Keratinocyte (primary cell): ENCODE measurements around the gene GPR152. TPM values are rescaled to one million over a fixed set of nuclear protein-coding genes. Genes with fewer than 3 reads are reported as not detected.

Experiments
- DNase-seq: peaks from one replicate; pipeline ENCODE4 v3.0.0-alpha.2; 2011; ENCODE audit warnings: low read depth, missing footprints, low spot score
- FAIRE-seq: peaks from 2 replicates; lab custom pipeline; 2011; peaks lifted over from hg19 to GRCh38; lab: Jason Lieb, UNC
- H2AFZ ChIP-seq: 2 replicates; pipeline ENCODE4 v1.6.0; 2012; ENCODE audit warnings: low read length, control low read depth, inconsistent platforms; ENCODE audit not compliant: control insufficient read depth
- H3K27ac ChIP-seq: 2 replicates; pipeline ENCODE4 v1.5.1; 2011; ENCODE audit warnings: low read length; ENCODE audit not compliant: control insufficient read depth, insufficient read depth
- H3K27me3 ChIP-seq: 3 replicates; pipeline ENCODE4 v1.6.0; 2011; ENCODE audit warnings: low read length; ENCODE audit not compliant: control insufficient read depth, insufficient read depth; ENCODE audit errors: extremely low read depth
- H3K36me3 ChIP-seq, 2 experiments: 2 replicates in 1 of 2; 3 replicates in 1 of 2; pipeline ENCODE4 v1.5.1; 2011; ENCODE audit warnings: low read length in 2 of 2, mild to moderate bottlenecking in 1 of 2; ENCODE audit not compliant: control insufficient read depth in 2 of 2, insufficient read depth in 2 of 2; ENCODE audit errors: extremely low read depth in 1 of 2
- H3K4me1 ChIP-seq: 3 replicates; pipeline ENCODE4 v1.5.1; 2011; ENCODE audit warnings: low read length; ENCODE audit not compliant: control insufficient read depth, insufficient read depth; ENCODE audit errors: extremely low read depth
- H3K4me2 ChIP-seq: 3 replicates; pipeline ENCODE4 v1.6.0; 2011; ENCODE audit warnings: low read depth, low read length; ENCODE audit not compliant: control insufficient read depth, insufficient read depth; ENCODE audit errors: extremely low read depth
- H3K4me3 ChIP-seq, 3 experiments: fragments of 200-600 bp in 1 of 3; sonication (generic) in 1 of 3; 2 replicates in 2 of 3; 3 replicates in 1 of 3; pipeline ENCODE4 v1.5.1; 2011 to 2016; ENCODE audit warnings: low read length in 3 of 3, mild to moderate bottlenecking in 3 of 3, control low read depth in 2 of 3, inconsistent platforms in 1 of 3, low read depth in 1 of 3, mixed read lengths in 1 of 3, mixed run types in 1 of 3, moderate library complexity in 1 of 3; ENCODE audit not compliant: control insufficient read depth in 2 of 3, insufficient read depth in 2 of 3; ENCODE audit errors: extremely low read depth in 1 of 3
- H3K79me2 ChIP-seq: 2 replicates; pipeline ENCODE4 v1.6.0; 2012; ENCODE audit warnings: low read length; ENCODE audit not compliant: control insufficient read depth, insufficient read depth
- H3K9ac ChIP-seq: 3 replicates; pipeline ENCODE4 v1.6.0; 2011; ENCODE audit warnings: low read length; ENCODE audit not compliant: control insufficient read depth, insufficient read depth; ENCODE audit errors: extremely low read depth
- H3K9me1 ChIP-seq: 3 replicates; pipeline ENCODE4 v1.6.0; 2011; ENCODE audit warnings: low read length; ENCODE audit not compliant: control insufficient read depth, insufficient read depth; ENCODE audit errors: extremely low read depth
- H3K9me3 ChIP-seq: 2 replicates; pipeline ENCODE4 v1.5.1; 2012; ENCODE audit warnings: low read depth, low read length; ENCODE audit not compliant: control insufficient read depth
- H4K20me1 ChIP-seq: 3 replicates; pipeline ENCODE4 v1.6.0; 2011; ENCODE audit warnings: low read length; ENCODE audit not compliant: control insufficient read depth, insufficient read depth; ENCODE audit errors: extremely low read depth
- EZH2 ChIP-seq: IDR thresholded peaks from one replicate; pipeline ENCODE4 v1.6.1; 2012; ENCODE audit warnings: inconsistent platforms, mild to moderate bottlenecking, low read length, moderate library complexity
- dilution Hi-C: fragments of 300-500 bp; cut with MboI; formaldehyde crosslinking; loops from one replicate; pipeline ENCODE4 v1.7.0; 2020; ENCODE audit warnings: low sequenced_read_pairs; ENCODE audit not compliant: extremely low pct_ligation_motif_present
- polyA plus RNA-seq, 5 experiments: library from polyadenylated mRNA; depleted of rRNA in 3 of 5; stranded (reverse) in 3 of 5; stranded (forward) in 1 of 5; unstranded in 1 of 5; fragments of >200 nt; gene quantifications; 1 replicate in 1 of 5; 2 replicates in 3 of 5; 3 replicates in 1 of 5; pipeline versions ENCODE4 v1.2.1 to v1.2.3, GENCODE V29; 2011 to 2012; ENCODE audit warnings: missing spikeins in 2 of 5, low read depth in 1 of 5, low replicate concordance in 1 of 5
- TF ChIP-seq, protein P1 (sequence below), 3 experiments: IDR thresholded peaks in 1 of 3; conservative IDR thresholded peaks in 1 of 3; optimal IDR thresholded peaks in 1 of 3; 2 replicates in 2 of 3; 3 replicates in 1 of 3; pipeline versions ENCODE3 to v1.5.1; 2011; ENCODE audit warnings: low read length in 3 of 3, mild to moderate bottlenecking in 3 of 3, moderate library complexity in 2 of 3, control low read depth in 1 of 3, inconsistent platforms in 1 of 3; ENCODE audit not compliant: insufficient read depth in 2 of 3; ENCODE audit errors: extremely low read depth in 1 of 3

Gene GPR152
- polyA plus RNA-seq, 1 donor (not counting 4 experiments of a cell fraction or from before 2014, with no cell fraction given), result not detected

DNA sequence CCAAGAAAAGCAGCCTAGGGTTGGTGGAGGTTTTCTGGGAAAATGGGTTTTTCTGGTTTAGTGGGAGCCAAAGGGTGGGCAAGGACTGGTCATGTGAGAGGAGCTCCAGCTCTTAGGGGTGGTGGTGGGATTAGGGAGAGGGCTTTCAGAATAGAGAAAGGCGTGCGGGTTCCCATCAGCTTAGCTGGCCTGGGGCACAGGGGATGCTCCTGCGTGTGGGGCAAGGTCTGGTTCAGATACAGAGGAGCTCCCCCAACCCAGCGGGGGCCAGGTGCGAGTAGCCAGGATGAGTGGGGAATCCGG lies 15.9 kb upstream of the GPR152 start:
- Histone ChIP-seq H3K4me3 (peak overlapping the region; percentile 63 to 74 (median 74)), H3K79me2 (no peaks in the 10 kb centered on the region), H3K27me3 (no peaks in the 10 kb centered on the region), H3K36me3 (peaks cover 0 to 5% of the 10 kb centered on the region in 2 experiments), H3K4me2 (peak overlapping the region; percentile 82), H3K9ac (peak overlapping the region; percentile 68), H4K20me1 (no peaks in the 10 kb centered on the region), H3K9me1 (no peaks in the 10 kb centered on the region), H3K9me3 (no peaks in the 10 kb centered on the region), H3K4me1 (peaks cover 23% of the 10 kb centered on the region), H3K27ac (peak overlapping the region; percentile 63), H2AFZ (no peak overlapping the region)
- TF ChIP-seq, protein P1, sequence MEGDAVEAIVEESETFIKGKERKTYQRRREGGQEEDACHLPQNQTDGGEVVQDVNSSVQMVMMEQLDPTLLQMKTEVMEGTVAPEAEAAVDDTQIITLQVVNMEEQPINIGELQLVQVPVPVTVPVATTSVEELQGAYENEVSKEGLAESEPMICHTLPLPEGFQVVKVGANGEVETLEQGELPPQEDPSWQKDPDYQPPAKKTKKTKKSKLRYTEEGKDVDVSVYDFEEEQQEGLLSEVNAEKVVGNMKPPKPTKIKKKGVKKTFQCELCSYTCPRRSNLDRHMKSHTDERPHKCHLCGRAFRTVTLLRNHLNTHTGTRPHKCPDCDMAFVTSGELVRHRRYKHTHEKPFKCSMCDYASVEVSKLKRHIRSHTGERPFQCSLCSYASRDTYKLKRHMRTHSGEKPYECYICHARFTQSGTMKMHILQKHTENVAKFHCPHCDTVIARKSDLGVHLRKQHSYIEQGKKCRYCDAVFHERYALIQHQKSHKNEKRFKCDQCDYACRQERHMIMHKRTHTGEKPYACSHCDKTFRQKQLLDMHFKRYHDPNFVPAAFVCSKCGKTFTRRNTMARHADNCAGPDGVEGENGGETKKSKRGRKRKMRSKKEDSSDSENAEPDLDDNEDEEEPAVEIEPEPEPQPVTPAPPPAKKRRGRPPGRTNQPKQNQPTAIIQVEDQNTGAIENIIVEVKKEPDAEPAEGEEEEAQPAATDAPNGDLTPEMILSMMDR (optimal IDR thresholded peaks at IDR 0.05 in 1 of 3, IDR thresholded peaks at IDR 0.05 in 1 of 3, conservative IDR thresholded peaks at IDR 0.05 in 1 of 3; ENCODE audit: extremely low read depth in 1 of 3, insufficient read depth in 2 of 3, low read length in 3 of 3), result no peak
- no peak for TF ChIP-seq EZH2
- dilution Hi-C loops, result no loop called here
- FAIRE-seq, result no peak
- DNase-seq, result no peak

DNA sequence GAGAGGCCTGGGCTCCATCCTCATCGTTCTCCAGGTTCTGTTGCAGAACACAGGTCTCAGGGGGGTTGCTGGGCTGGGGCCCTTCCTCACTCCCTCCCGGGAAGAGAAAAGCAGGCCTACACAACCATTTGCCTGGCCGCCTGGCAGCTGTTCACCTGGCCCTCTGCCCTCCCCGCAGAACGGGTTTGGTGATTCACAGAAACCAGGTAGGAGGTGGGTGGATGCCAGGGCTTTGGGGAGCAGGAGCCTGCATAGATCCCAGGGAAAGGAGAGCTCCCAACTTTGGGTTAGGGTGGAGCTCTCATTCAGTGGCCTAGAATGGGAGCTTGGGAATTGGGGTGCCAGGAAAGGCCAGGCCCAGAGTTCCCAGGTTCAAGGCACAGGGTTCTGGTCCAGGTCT lies 15.5 kb upstream of the GPR152 start:
- Histone ChIP-seq H2AFZ (no peak overlapping the region), H3K27ac (peak overlapping the region; percentile 63), H3K4me1 (peaks cover 23% of the 10 kb centered on the region), H4K20me1 (no peaks in the 10 kb centered on the region), H3K79me2 (no peaks in the 10 kb centered on the region), H3K9me3 (no peaks in the 10 kb centered on the region), H3K9me1 (no peaks in the 10 kb centered on the region), H3K4me3 (peak overlapping the region; percentile 63 to 74 (median 74)), H3K9ac (peak overlapping the region; percentile 68), H3K27me3 (no peaks in the 10 kb centered on the region), H3K36me3 (peaks cover 0 to 5% of the 10 kb centered on the region in 2 experiments), H3K4me2 (peak overlapping the region; percentile 82)
- dilution Hi-C loops, result no loop called here
- DNase-seq (no peak), FAIRE-seq (no peak)
- TF ChIP-seq, protein P1 (optimal IDR thresholded peaks at IDR 0.05 in 1 of 3, IDR thresholded peaks at IDR 0.05 in 1 of 3, conservative IDR thresholded peaks at IDR 0.05 in 1 of 3; ENCODE audit: extremely low read depth in 1 of 3, insufficient read depth in 2 of 3, low read length in 3 of 3), result no peak
- TF ChIP-seq EZH2, result no peak
